Neural progenitor cell (in vitro differentiated cells): ENCODE measurements around the gene ELOVL1. TPM values are rescaled to one million over a fixed set of nuclear protein-coding genes. Genes with fewer than 3 reads are reported as not detected.

Experiments
- DNase-seq: peaks from one replicate; pipeline ENCODE4 v3.0.0-alpha.2; 2016; ENCODE audit warnings: low spot score
- H2AFZ ChIP-seq: fragments of 200-600 bp; sonication (generic); replicated peaks from 2 replicates; pipeline ENCODE4 v1.6.1; 2016; ENCODE audit warnings: antibody characterized with exemption
- H3F3A ChIP-seq: fragments of 200-600 bp; sonication (generic); 2 replicates; pipeline ENCODE4 v1.6.1; 2016; ENCODE audit warnings: antibody characterized with exemption, low read depth
- H3K27ac ChIP-seq: fragments of 200-600 bp; sonication (generic); 2 replicates; pipeline ENCODE4 v1.5.1; 2016; ENCODE audit warnings: mild to moderate bottlenecking
- H3K27me3 ChIP-seq: fragments of 200-600 bp; sonication (generic); 2 replicates; pipeline ENCODE4 v1.6.1; 2016; ENCODE audit warnings: mild to moderate bottlenecking, moderate library complexity
- H3K36me3 ChIP-seq: fragments of 200-600 bp; sonication (generic); 2 replicates; pipeline ENCODE4 v1.5.1; 2016
- H3K4me1 ChIP-seq: fragments of 200-600 bp; sonication (generic); 2 replicates; pipeline ENCODE4 v1.6.1; 2016; ENCODE audit warnings: mixed run types
- H3K4me2 ChIP-seq: fragments of 200-600 bp; sonication (generic); 2 replicates; pipeline ENCODE4 v1.6.1; 2016
- H3K4me3 ChIP-seq: fragments of 200-600 bp; sonication (generic); 2 replicates; pipeline ENCODE4 v1.5.1; 2016
- H3K79me2 ChIP-seq: fragments of 200-600 bp; sonication (generic); 2 replicates; pipeline ENCODE4 v1.6.1; 2016; ENCODE audit warnings: low read depth
- H3K9ac ChIP-seq: fragments of 200-600 bp; sonication (generic); 2 replicates; pipeline ENCODE4 v1.6.1; 2016
- H3K9me3 ChIP-seq: fragments of 200-600 bp; sonication (generic); 2 replicates; pipeline ENCODE4 v1.5.1; 2016; ENCODE audit warnings: low read depth
- H4K20me1 ChIP-seq: fragments of 200-600 bp; sonication (generic); 2 replicates; pipeline ENCODE4 v1.6.1; 2016; ENCODE audit warnings: low read depth
- H3K27ac Mint-ChIP-seq: 3 replicates; pipeline ENCODE4 v1.8.0; 2021; ENCODE audit warnings: mixed read lengths
- H3K27me3 Mint-ChIP-seq: 2 replicates; pipeline ENCODE4 v1.8.0; 2022; ENCODE audit warnings: low read depth, mild to moderate bottlenecking, inconsistent platforms, moderate library complexity, mixed read lengths; ENCODE audit not compliant: insufficient read depth
- H3K36me3 Mint-ChIP-seq: 3 replicates; pipeline ENCODE4 v1.8.0; 2021; ENCODE audit warnings: mixed read lengths
- H3K4me1 Mint-ChIP-seq: 3 replicates; pipeline ENCODE4 v1.8.0; 2021; ENCODE audit warnings: mixed read lengths
- H3K4me3 Mint-ChIP-seq: 3 replicates; pipeline ENCODE4 v1.8.0; 2021; ENCODE audit warnings: mild to moderate bottlenecking, moderate library complexity, mixed read lengths
- H3K9me3 Mint-ChIP-seq: 3 replicates; pipeline ENCODE4 v1.8.0; 2020; ENCODE audit warnings: mixed read lengths
- CTCF ChIP-seq: fragments of 200-600 bp; sonication (generic); IDR thresholded peaks from 2 replicates; pipeline ENCODE4 v1.5.1; 2017; ENCODE audit warnings: antibody characterized with exemption, mild to moderate bottlenecking
- EZH2 ChIP-seq: fragments of 200-600 bp; sonication (generic); IDR thresholded peaks from 2 replicates; pipeline ENCODE4 v1.6.1; 2017; ENCODE audit warnings: antibody characterized with exemption, mild to moderate bottlenecking, moderate library complexity
- EZH2phosphoT487 ChIP-seq: fragments of 200-600 bp; sonication (generic); IDR thresholded peaks from 2 replicates; pipeline ENCODE4 v1.6.1; 2017; ENCODE audit warnings: antibody characterized with exemption
- total RNA-seq: library from RNA; depleted of rRNA; stranded (reverse); fragments of >200 nt; gene quantifications from 2 replicates; pipeline ENCODE4 v1.2.3, GENCODE V29; 2015; ENCODE audit warnings: low replicate concordance

Gene ELOVL1
- total RNA-seq, 1 donor from 2014 or later: 5.6 TPM

- H4K20me1 ChIP-seq: no peaks in the 10 kb centered on the region
- Mint-ChIP-seq H3K4me1 (peaks cover 11% of the 10 kb centered on the region), H3K9me3 (no peaks in the 10 kb centered on the region), H3K4me3 (no peak within 1 kb of the TSS), H3K27ac (no peak within 1 kb of the TSS), H3K27me3 (peaks cover 14% of the 10 kb centered on the region), H3K36me3 (no peaks in the 10 kb centered on the region)
- DNase-seq: no peak
- H3K4me2 ChIP-seq: no peak within 1 kb of the TSS
- no peak within 1 kb of the TSS for H3K27ac ChIP-seq
- H3K36me3 ChIP-seq: no peaks in the 10 kb centered on the region
- H3F3A ChIP-seq: no peaks in the 10 kb centered on the region
- no peaks in the 10 kb centered on the region for H3K79me2 ChIP-seq
- no peak within 1 kb of the TSS for H2AFZ ChIP-seq
- H3K9ac ChIP-seq: no peak within 1 kb of the TSS
- H3K4me1 ChIP-seq: peaks cover 7% of the 10 kb centered on the region
- H3K9me3 ChIP-seq: no peaks in the 10 kb centered on the region
- H3K27me3 ChIP-seq: no peaks in the 10 kb centered on the region
- H3K4me3 ChIP-seq: no peak within 1 kb of the TSS
- no peak for TF ChIP-seq EZH2phosphoT487
- no peak for TF ChIP-seq CTCF
- TF ChIP-seq EZH2: no peak
These were observed 30.2 kb downstream of the ELOVL1 start, which contains the start of gene MPL for GRCh38 chr1:43337588-43337987. MPL (plus strand) TSS chr1:43337818; CDS start chr1:43337849, 31 bp downstream.

GRCh38 chr1:43334453-43335205 is 33.2 kb downstream of the ELOVL1 start:
- TF ChIP-seq EZH2: no peak
- TF ChIP-seq CTCF: no peak
- no peak for TF ChIP-seq EZH2phosphoT487
- Mint-ChIP-seq H3K27me3 (peaks cover 12% of the 10 kb centered on the region), H3K27ac (no peak overlapping the region), H3K9me3 (no peaks in the 10 kb centered on the region), H3K4me1 (peaks cover 16% of the 10 kb centered on the region), H3K36me3 (no peaks in the 10 kb centered on the region), H3K4me3 (no peak overlapping the region)
- no peak for DNase-seq
- Histone ChIP-seq H2AFZ (no peak overlapping the region), H3K4me2 (no peak overlapping the region), H3K9ac (no peak overlapping the region), H3K79me2 (no peaks in the 10 kb centered on the region), H3K4me1 (peaks cover 7% of the 10 kb centered on the region), H3F3A (no peaks in the 10 kb centered on the region), H3K27ac (no peak overlapping the region), H3K36me3 (no peaks in the 10 kb centered on the region), H3K27me3 (no peaks in the 10 kb centered on the region), H3K4me3 (no peak overlapping the region), H4K20me1 (no peaks in the 10 kb centered on the region), H3K9me3 (no peaks in the 10 kb centered on the region)

- Histone ChIP-seq H3K9me3 (no peaks in the 10 kb centered on the region), H3K4me1 (peaks cover 1% of the 10 kb centered on the region), H4K20me1 (no peaks in the 10 kb centered on the region), H3K9ac (no peak overlapping the region), H3K4me3 (no peak overlapping the region), H3K27ac (no peak overlapping the region), H3K4me2 (no peak overlapping the region), H3K36me3 (no peaks in the 10 kb centered on the region), H3F3A (no peaks in the 10 kb centered on the region), H2AFZ (no peak overlapping the region), H3K27me3 (no peaks in the 10 kb centered on the region), H3K79me2 (no peaks in the 10 kb centered on the region)
- Mint-ChIP-seq H3K4me3 (no peak overlapping the region), H3K4me1 (peaks cover 10% of the 10 kb centered on the region), H3K9me3 (peaks cover 12% of the 10 kb centered on the region), H3K36me3 (no peaks in the 10 kb centered on the region), H3K27ac (no peak overlapping the region), H3K27me3 (peaks cover 5% of the 10 kb centered on the region)
- TF ChIP-seq CTCF: no peak
- no peak for TF ChIP-seq EZH2phosphoT487
- no peak for DNase-seq
These were observed 36.1 kb downstream of the ELOVL1 start for GRCh38 chr1:43331688-43332087.
